IMR-90 (cell line): ENCODE measurements around the gene SCLY. TPM values are rescaled to one million over a fixed set of nuclear protein-coding genes. Genes with fewer than 3 reads are reported as not detected.

Experiments
- ATAC-seq: fragments of 200-7000 bp; cut with Tn5 transposase; 2 replicates; pipeline ENCODE4 v1.9.1; 2020; ENCODE audit warnings: low read depth, mild to moderate bottlenecking, moderate library complexity
- BruUV-seq: library from RNA; stranded (reverse); fragments of 400-500 nt; replicated peaks from 2 replicates; lab custom pipeline; 2021; lab: Mats Ljungman, UMichigan
- CTCF ChIA-PET: fragments of 300-600 bp; formaldehyde crosslinking; extraction: SDS; loops from one replicate; lab custom pipeline; 2021; ENCODE audit warnings: antibody characterized with exemption; lab: Yijun Ruan, JAX
- POLR2A ChIA-PET: fragments of 300-600 bp; sonication (Branson Sonifier 250); formaldehyde crosslinking; loops from one replicate; lab custom pipeline; 2022; ENCODE audit warnings: antibody characterized with exemption; ENCODE audit not compliant: unreplicated experiment; lab: Charles Lee
- DNase-seq: peaks from one replicate; pipeline ENCODE4 v3.0.0; 2013
- H2AFZ ChIP-seq: replicated peaks from 2 replicates; pipeline ENCODE3; 2013; ENCODE audit warnings: low read length, mild to moderate bottlenecking; ENCODE audit not compliant: poor library complexity
- H2AK5ac ChIP-seq: 2 replicates; pipeline ENCODE4 v1.6.1; 2013; ENCODE audit warnings: low read depth, low read length, inconsistent platforms
- H2AK9ac ChIP-seq: replicated peaks from 2 replicates; pipeline ENCODE3; 2013; ENCODE audit warnings: mild to moderate bottlenecking, low read depth, low read length, moderate library complexity; ENCODE audit not compliant: poor library complexity
- H2BK120ac ChIP-seq: 2 replicates; pipeline ENCODE4 v1.6.1; 2013; ENCODE audit warnings: low read depth, low read length, inconsistent platforms
- H2BK15ac ChIP-seq: 3 replicates; pipeline ENCODE4 v1.6.1; 2013; ENCODE audit warnings: low read depth, low read length, inconsistent platforms
- H2BK20ac ChIP-seq: 2 replicates; pipeline ENCODE4 v1.6.1; 2013; ENCODE audit warnings: low read depth, mild to moderate bottlenecking, inconsistent platforms, low read length, moderate library complexity
- H2BK5ac ChIP-seq: 2 replicates; pipeline ENCODE4 v1.6.1; 2013; ENCODE audit warnings: mild to moderate bottlenecking, low read depth, low read length, inconsistent platforms; ENCODE audit not compliant: poor library complexity, severe bottlenecking
- H3K14ac ChIP-seq: replicated peaks from 2 replicates; pipeline ENCODE4 v1.6.1; 2013; ENCODE audit warnings: low read depth, low read length, inconsistent platforms
- H3K18ac ChIP-seq: 2 replicates; pipeline ENCODE4 v1.6.1; 2013; ENCODE audit warnings: low read depth, low read length, control low read depth
- H3K23ac ChIP-seq: 2 replicates; pipeline ENCODE4 v1.6.1; 2013; ENCODE audit warnings: low read depth, low read length, inconsistent platforms
- H3K27ac ChIP-seq: 2 replicates; pipeline ENCODE4 v1.5.1; 2013; ENCODE audit warnings: mild to moderate bottlenecking, control low read depth, low read length; ENCODE audit not compliant: insufficient read depth
- H3K27me3 ChIP-seq: 2 replicates; pipeline ENCODE4 v1.6.1; 2013; ENCODE audit warnings: low read length; ENCODE audit not compliant: control insufficient read depth, insufficient read depth
- H3K36me3 ChIP-seq: 2 replicates; pipeline ENCODE4 v1.6.1; 2013; ENCODE audit warnings: low read length, mixed read lengths; ENCODE audit not compliant: control insufficient read depth, insufficient read depth
- H3K4ac ChIP-seq: 2 replicates; pipeline ENCODE4 v1.6.1; 2013; ENCODE audit warnings: low read depth, low read length, inconsistent platforms
- H3K4me1 ChIP-seq: 2 replicates; pipeline ENCODE4 v1.6.1; 2013; ENCODE audit warnings: low read length, mixed read lengths; ENCODE audit not compliant: control insufficient read depth, insufficient read depth
- H3K4me2 ChIP-seq: 2 replicates; pipeline ENCODE4 v1.6.1; 2013; ENCODE audit warnings: low read depth, mild to moderate bottlenecking, control low read depth, low read length, moderate library complexity
- H3K4me3 ChIP-seq: 2 replicates; pipeline ENCODE4 v1.5.1; 2013; ENCODE audit warnings: low read depth, mild to moderate bottlenecking, control low read depth, low read length, moderate library complexity; ENCODE audit not compliant: insufficient read depth
- H3K56ac ChIP-seq: 2 replicates; pipeline ENCODE4 v1.6.1; 2013; ENCODE audit warnings: low read length, inconsistent platforms; ENCODE audit not compliant: insufficient read depth; ENCODE audit errors: extremely low read depth
- H3K79me1 ChIP-seq, 2 experiments: 2 replicates each; pipeline ENCODE4 v1.6.1; 2013; ENCODE audit warnings: low read length in 2 of 2, inconsistent platforms in 1 of 2, low read depth in 1 of 2
- H3K9ac ChIP-seq: 2 replicates; pipeline ENCODE4 v1.6.1; 2013; ENCODE audit warnings: low read depth, low read length, control low read depth
- H3K9me1 ChIP-seq: 2 replicates; pipeline ENCODE4 v1.6.1; 2013; ENCODE audit warnings: low read length, inconsistent platforms; ENCODE audit not compliant: insufficient read depth
- H3K9me3 ChIP-seq: 2 replicates; pipeline ENCODE4 v1.6.1; 2013; ENCODE audit warnings: low read length; ENCODE audit not compliant: control insufficient read depth, insufficient read depth
- H4K20me1 ChIP-seq: 2 replicates; pipeline ENCODE4 v1.6.1; 2013; ENCODE audit warnings: low read length, inconsistent platforms; ENCODE audit not compliant: insufficient read depth
- H4K5ac ChIP-seq: 2 replicates; pipeline ENCODE4 v1.6.1; 2013; ENCODE audit warnings: mild to moderate bottlenecking, low read depth, low read length, control low read depth
- H4K8ac ChIP-seq, 2 experiments: 2 replicates each; pipeline ENCODE4 v1.6.1; 2013; ENCODE audit warnings: low read depth in 2 of 2, low read length in 2 of 2, control low read depth in 1 of 2, inconsistent platforms in 1 of 2
- H4K91ac ChIP-seq: 2 replicates; pipeline ENCODE4 v1.6.1; 2013; ENCODE audit warnings: low read depth, low read length, inconsistent platforms; ENCODE audit not compliant: insufficient read depth
- FOS ChIP-seq: fragments of 150-350 bp; IDR thresholded peaks from 2 replicates; pipeline ENCODE4 v1.6.1; 2016; ENCODE audit warnings: low read depth, low read length
- POLR2A ChIP-seq: IDR thresholded peaks from 2 replicates; pipeline ENCODE4 v1.6.1; 2012; ENCODE audit warnings: mild to moderate bottlenecking, low read depth, low read length
- SMC3 ChIP-seq: fragments of 150-350 bp; IDR thresholded peaks from 2 replicates; pipeline ENCODE4 v1.6.1; 2016; ENCODE audit warnings: low read depth, mild to moderate bottlenecking, antibody characterized with exemption, low read length, moderate library complexity
- WGBS, 2 experiments: methylation state at CpG; one replicate each; pipeline versions ENCODE4 v1.1.5 to v1.1.7; 2013; ENCODE audit warnings: missing lambda C conversion rate in 2 of 2; ENCODE audit not compliant: insufficient read length in 1 of 2; ENCODE audit errors: extremely low coverage in 2 of 2; 5-methylcytosine and 5-hydroxymethylcytosine counted together
- dilution Hi-C: fragments of 300-500 bp; cut with HindIII; formaldehyde crosslinking; loops from one replicate; pipeline ENCODE4 v1.14.3; 2018; ENCODE audit warnings: low sequenced_read_pairs; ENCODE audit not compliant: unreplicated experiment
- in situ Hi-C: fragments of 300-500 bp; cut with MboI; formaldehyde crosslinking; loops from 3 replicates; pipeline ENCODE4 v1.14.3; 2019; ENCODE audit warnings: low sequenced_read_pairs, inconsistent platforms, mixed read lengths
- intact Hi-C: fragments of 100-400 bp; cut with micrococcal nuclease; formaldehyde crosslinking; loops from 2 replicates; pipeline ENCODE4 v1.10.0; 2022
- polyA plus RNA-seq, 3 experiments: library from polyadenylated mRNA; depleted of rRNA; stranded (reverse); fragments of >200 nt; gene quantifications; 2 replicates each; pipeline ENCODE4 v1.2.3, GENCODE V29; 2012; ENCODE audit warnings: low replicate concordance in 1 of 3
- total RNA-seq: library from RNA; depleted of rRNA; stranded (reverse); fragments of >200 nt; gene quantifications from 2 replicates; pipeline ENCODE4 v1.2.3, GENCODE V29; 2012
- TF ChIP-seq, protein P1 (sequence below): fragments of 150-350 bp; IDR thresholded peaks from 2 replicates; pipeline ENCODE4 v1.6.1; 2017; ENCODE audit warnings: mild to moderate bottlenecking, antibody characterized with exemption, low read length, low read depth

Gene SCLY
- total and polyA plus RNA-seq, 2 of the 4 experiments (the other 2 are of a cell fraction) = 8.6 to 10.5 TPM

GRCh38 chr2:238116298-238117198 lies 55.7 kb downstream of the SCLY start (continued):
- no peak for TF ChIP-seq FOS
- no peak for TF ChIP-seq SMC3

GRCh38 chr2:238117199-238118154 lies 56.7 kb downstream of the SCLY start:
- CTCF ChIA-PET = no interaction called here
- H3K9me1 ChIP-seq = no peaks in the 10 kb centered on the region
- H3K4me2 ChIP-seq = no peak overlapping the region
- no TSS peak for BruUV-seq
- no peak overlapping the region for H3K4me3 ChIP-seq
- H2BK20ac ChIP-seq = no peak overlapping the region
- H2AK5ac ChIP-seq = no peak overlapping the region; the same call in 1 of the 2 replicates
- 57% methylated on average over 6 of the region's 11 CpGs; no CpG with 5 or more reads in 1 of the 2 experiments for WGBS, 2 experiments
- H2BK15ac ChIP-seq = no peak overlapping the region
- no peak overlapping the region for H4K8ac ChIP-seq
- H3K14ac ChIP-seq = no peak overlapping the region; the same call in 1 of the 2 replicates
- TF ChIP-seq, protein P1, sequence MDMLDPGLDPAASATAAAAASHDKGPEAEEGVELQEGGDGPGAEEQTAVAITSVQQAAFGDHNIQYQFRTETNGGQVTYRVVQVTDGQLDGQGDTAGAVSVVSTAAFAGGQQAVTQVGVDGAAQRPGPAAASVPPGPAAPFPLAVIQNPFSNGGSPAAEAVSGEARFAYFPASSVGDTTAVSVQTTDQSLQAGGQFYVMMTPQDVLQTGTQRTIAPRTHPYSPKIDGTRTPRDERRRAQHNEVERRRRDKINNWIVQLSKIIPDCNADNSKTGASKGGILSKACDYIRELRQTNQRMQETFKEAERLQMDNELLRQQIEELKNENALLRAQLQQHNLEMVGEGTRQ = 0 out of 2 replicates have a peak, but pooled peaks have one; percentile 7
- TF ChIP-seq POLR2A = no peak
- H3K79me1 ChIP-seq = no peaks in the 10 kb centered on the region
- ATAC-seq (no peak; the same call in 1 of the 2 replicates), DNase-seq (peak; percentile 26)
- in situ Hi-C loops (no loop called here), dilution Hi-C loops (no loop called here), intact Hi-C loops (no loop called here)
- peaks cover 30% of the 10 kb centered on the region for H3K27me3 ChIP-seq
- peak overlapping the region; percentile 43 for H2AFZ ChIP-seq
- H3K9me3 ChIP-seq = peaks cover 12% of the 10 kb centered on the region
- no peak overlapping the region for H2AK9ac ChIP-seq
- no peak overlapping the region for H3K4ac ChIP-seq
- H4K20me1 ChIP-seq = no peaks in the 10 kb centered on the region
- H3K18ac ChIP-seq = no peak overlapping the region
- no peak overlapping the region for H2BK5ac ChIP-seq
- no peak overlapping the region for H3K27ac ChIP-seq
- no peak overlapping the region for H3K23ac ChIP-seq
- no peak overlapping the region for H3K9ac ChIP-seq
- H3K56ac ChIP-seq = no peak overlapping the region
- 0 out of 2 replicates have a peak overlapping the region, but pooled peaks have one; percentile 8 for H2BK120ac ChIP-seq
- no peaks in the 10 kb centered on the region for H3K36me3 ChIP-seq
- POLR2A ChIA-PET = no interaction called here
- H4K5ac ChIP-seq = no peak overlapping the region
- no peak overlapping the region for H4K91ac ChIP-seq
- peaks cover 4% of the 10 kb centered on the region; the same call in 1 of the 2 replicates for H3K4me1 ChIP-seq
